Measurements from ENCODE around the gene ANKRD52.

DNA sequence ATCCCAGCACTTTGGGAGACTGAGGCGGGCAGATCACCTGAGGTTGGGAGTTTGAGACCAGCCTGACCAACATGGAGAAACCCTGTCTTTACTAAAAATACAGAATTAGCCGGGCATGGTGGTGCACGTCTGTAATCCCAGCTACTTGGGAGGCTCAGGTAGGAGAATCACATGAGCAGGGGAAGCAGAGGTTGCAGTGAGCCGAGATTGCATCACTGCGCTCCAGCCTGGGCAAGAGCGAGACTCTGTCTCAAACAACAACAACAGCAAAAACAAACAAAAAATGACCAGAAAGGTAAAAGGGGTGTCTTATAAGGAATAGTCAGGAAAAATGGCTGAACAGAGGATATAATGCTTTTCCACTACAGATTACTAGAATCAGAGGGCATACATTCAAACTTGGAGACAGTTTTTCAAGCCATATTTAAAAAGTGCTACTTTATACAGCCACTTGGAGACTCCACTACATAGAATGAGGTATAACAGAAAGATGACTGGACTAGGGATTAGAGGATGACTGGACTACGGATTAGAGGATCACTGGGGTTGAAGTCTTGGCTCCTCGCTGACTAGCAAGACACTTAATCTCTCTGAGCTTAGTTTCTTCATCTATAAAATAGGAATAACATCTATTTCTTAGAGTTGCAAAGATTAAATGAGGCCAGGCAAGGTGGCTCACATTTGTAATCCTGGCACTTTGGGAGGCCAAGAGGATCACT is 46.8 kb upstream of the ANKRD52 start:
- TF ChIP-seq POLR2AphosphoS5 (IDR thresholded peaks at IDR 0.05) = no peak
- TF ChIP-seq CTCF (IDR thresholded peaks at IDR 0.05) = no peak
- TF ChIP-seq POLR2A (IDR thresholded peaks at IDR 0.05; ENCODE audit: low read depth) = no peak
- no peak for TF ChIP-seq EP300 (IDR thresholded peaks at IDR 0.05)

Data from esophagus muscularis mucosa (tissue), 4 donors.